ENCODE measurements around the gene TUBB2A. TPM values are rescaled to one million over a fixed set of nuclear protein-coding genes. Genes with fewer than 3 reads are reported as not detected.
A peak's percentile ranks its signal among the peaks of the same experiment; 100 is the strongest.
"Not testable (repeated sequence)": the region's sequence is repeated elsewhere in the genome, so short reads cannot be mapped to it uniquely, and the experiment has no call there.

The TUBB2A gene
- total RNA-seq, 4 donors from 2014 or later = 90.1 to 181 (median 146) TPM

GRCh38 chr6:3162067-3162497 is 4.7 kb upstream of the TUBB2A start:
- peak overlapping the region; percentile 99 to 100 (median 100) for H3K27ac ChIP-seq (replicated peaks in 1 of 4)
- intact Hi-C loops (cut with DNase I) = loop anchor here (5.0 kb wide), 1 partner anchor 70 kb away; no protein-coding TSS in a partner anchor
- H3K4me1 ChIP-seq = peaks cover 19 to 48% (median 42%) of the 10 kb centered on the region in 4 donors
- peak overlapping the region; percentile 83 to 89 (median 88) for H3K4me3 ChIP-seq
- WGBS = 50% methylated on average over 6 of the region's 7 CpGs
- no peak for DNase-seq (ENCODE audit: extremely low spot score)
- no peaks in the 10 kb centered on the region for H3K27me3 ChIP-seq
- TF ChIP-seq POLR2AphosphoS5 (IDR thresholded peaks at IDR 0.05) (no peak), CTCF (IDR thresholded peaks at IDR 0.05) (no peak), POLR2A (IDR thresholded peaks at IDR 0.05; ENCODE audit: low read depth) (no peak), EP300 (IDR thresholded peaks at IDR 0.05) (no peak)
- no peaks in the 10 kb centered on the region for H3K36me3 ChIP-seq
- no peaks in the 10 kb centered on the region for H3K9me3 ChIP-seq

DNA sequence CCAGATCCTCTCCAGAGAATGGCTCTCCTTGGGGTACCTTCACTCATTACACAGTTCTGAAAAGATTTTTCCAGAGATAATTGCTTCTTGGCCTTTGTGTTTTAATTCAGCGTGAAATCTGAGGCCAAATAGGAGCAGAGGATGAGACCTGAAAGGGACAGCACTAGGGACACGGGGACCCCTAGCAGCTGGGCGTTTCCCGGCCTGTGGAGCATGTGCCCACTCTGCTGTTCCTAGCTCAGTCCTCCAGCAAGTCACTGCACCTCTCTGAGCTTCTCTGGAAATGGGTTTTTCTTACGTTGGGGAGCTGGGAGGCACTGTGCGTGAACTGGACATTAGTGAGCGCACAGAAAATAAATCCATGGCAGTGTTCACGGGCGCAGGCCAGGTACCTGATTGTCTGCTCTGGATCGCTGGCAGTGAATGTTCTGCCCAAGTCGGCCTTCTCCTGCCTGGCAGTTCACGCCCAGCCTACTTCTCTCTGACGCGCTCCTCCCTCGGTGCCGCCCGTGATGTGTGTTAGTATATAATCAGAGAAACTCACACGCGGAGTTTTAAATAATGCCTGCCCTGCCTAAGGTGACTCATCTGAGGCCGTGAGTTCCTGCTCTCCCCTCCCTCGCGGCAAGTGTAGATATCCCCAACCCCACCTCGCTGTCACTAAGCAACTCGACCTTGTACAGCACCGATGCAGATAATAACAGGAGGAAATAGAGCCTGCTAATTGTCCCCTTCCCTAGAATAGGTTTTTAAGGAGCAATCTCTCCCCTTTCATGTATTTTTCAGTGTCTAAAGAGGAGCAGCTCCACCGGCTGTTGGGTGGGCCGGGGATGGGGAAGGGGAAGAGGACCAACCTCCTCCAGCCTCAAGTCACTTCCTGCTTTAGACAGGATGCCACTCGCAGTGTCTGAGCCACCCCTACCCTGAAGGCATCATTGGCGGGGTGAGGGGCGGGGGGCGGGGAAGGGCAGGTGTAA is 2.7 kb upstream of the TUBB2A start:
- Histone ChIP-seq H3K27me3 (no peaks in the 10 kb centered on the region), H3K4me1 (peaks cover 12 to 64% (median 56%) of the 10 kb centered on the region in 4 donors), H3K27ac (replicated peaks in 1 of 4) (peak overlapping the region; percentile 99 to 100 (median 100)), H3K4me3 (no peak overlapping the region), H3K9me3 (no peaks in the 10 kb centered on the region), H3K36me3 (peaks cover 4 to 6% (median 5%) of the 10 kb centered on the region in 4 donors)
- intact Hi-C loops (cut with DNase I) = loop anchor here (5.0 kb wide), 1 partner anchor 72 kb away; no protein-coding TSS in a partner anchor
- DNase-seq (ENCODE audit: extremely low spot score) = no peak
- WGBS = 73% methylated on average over 25 of the region's 31 CpGs
- no peak for TF ChIP-seq CTCF (IDR thresholded peaks at IDR 0.05)
- TF ChIP-seq EP300 (IDR thresholded peaks at IDR 0.05) = no peak
- no peak for TF ChIP-seq POLR2A (IDR thresholded peaks at IDR 0.05; ENCODE audit: low read depth)
- TF ChIP-seq POLR2AphosphoS5 (IDR thresholded peaks at IDR 0.05) = peak; percentile 49 to 77

DNA sequence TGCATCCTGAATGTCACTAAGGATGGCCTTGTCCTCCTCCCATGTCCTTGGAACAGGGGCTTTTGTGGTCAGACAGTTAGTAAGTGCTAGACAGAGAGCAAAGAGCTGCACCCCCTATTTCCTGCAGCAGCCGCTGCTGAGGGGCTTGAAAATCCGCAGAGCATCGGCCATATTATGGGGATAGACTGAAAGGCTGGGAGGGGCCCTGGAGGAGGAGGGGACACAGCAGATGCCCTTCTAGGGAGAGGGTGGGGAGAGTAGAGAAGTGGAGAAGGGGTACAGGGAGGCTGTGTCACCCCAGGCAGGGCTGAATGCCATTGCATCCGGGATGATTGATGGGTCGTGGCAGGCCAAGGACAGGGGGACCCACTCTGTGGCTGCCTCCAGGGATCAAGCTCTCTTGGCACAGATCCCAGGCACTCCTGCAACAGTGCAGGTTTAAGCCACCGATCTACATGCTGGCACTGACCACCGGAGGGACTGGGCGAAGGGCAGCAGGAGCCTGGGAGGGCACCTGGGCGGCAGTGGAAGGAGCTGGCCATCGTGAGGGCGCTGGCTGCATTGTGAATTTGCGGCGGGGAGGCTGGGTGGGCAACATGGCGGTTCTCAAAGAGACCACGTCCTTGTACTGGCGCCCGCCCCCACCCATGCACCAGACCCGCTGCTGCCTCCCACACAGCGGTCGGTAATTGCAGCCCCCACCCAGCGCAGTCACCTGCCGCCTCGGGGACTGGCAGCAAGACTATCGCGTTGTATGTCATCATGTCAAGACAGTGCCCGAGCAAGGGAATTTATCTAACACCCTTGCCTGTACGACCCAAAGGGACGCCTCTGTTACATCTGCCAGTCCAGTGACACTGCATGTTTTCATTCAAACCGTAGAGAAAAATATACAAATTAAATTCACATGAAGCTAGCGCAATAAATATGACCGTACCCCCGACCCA is 887 bp downstream of the TUBB2A start:
- DNase-seq (ENCODE audit: extremely low spot score) = not testable (repeated sequence)
- peak in 1 of 3 experiments; percentile 5 for TF ChIP-seq CTCF (IDR thresholded peaks at IDR 0.05)

GRCh38 chr6:3155416-3155815 is 1.9 kb downstream of the TUBB2A start:
- peaks cover 14 to 28% (median 20%) of the 10 kb centered on the region in 4 donors for H3K36me3 ChIP-seq
- H3K4me1 ChIP-seq = peaks cover 0 to 41% (median 38%) of the 10 kb centered on the region in 4 donors
- DNase-seq (ENCODE audit: extremely low spot score); intact Hi-C loops (cut with DNase I); H3K27me3 ChIP-seq; H3K9me3 ChIP-seq: not testable (repeated sequence)
- H3K4me3 ChIP-seq = peak overlapping the region in 1 of 4 donors; percentile 16
- WGBS = 61% methylated on average over 5 of the region's 6 CpGs
- H3K27ac ChIP-seq (replicated peaks in 1 of 4) = peak overlapping the region; percentile 35 to 67 (median 55)

More for the DNA sequence above, 887 bp downstream of the TUBB2A start:
- Histone ChIP-seq H3K4me1 (peaks cover 0 to 47% (median 43%) of the 10 kb centered on the region in 4 donors), H3K4me3 (peak overlapping the region; percentile 88 to 99 (median 96)), H3K36me3 (peaks cover 14 to 27% (median 20%) of the 10 kb centered on the region in 4 donors), H3K27ac (replicated peaks in 1 of 4) (peak overlapping the region; percentile 99 to 100 (median 100))
- H3K27me3 ChIP-seq, H3K9me3 ChIP-seq: not testable (repeated sequence)
- 15% methylated on average over 11 of the region's 32 CpGs for WGBS
- intact Hi-C loops (cut with DNase I) = loop anchor here (2.0 kb wide), 1 partner anchor 94 kb away; no protein-coding TSS in a partner anchor
